Effector memory CD4-positive, alpha-beta T cell (primary cell): ENCODE data around the gene PPCDC.

Source experiments
- DNase-seq, 3 donors: peaks; one replicate each; pipeline ENCODE4 v3.0.0-alpha.2; 2020
- H3K27ac ChIP-seq: 2 replicates; pipeline ENCODE4 v1.7.0; 2013; ENCODE audit warnings: mild to moderate bottlenecking, low read length, moderate library complexity; ENCODE audit not compliant: insufficient read depth, poor library complexity, severe bottlenecking
- H3K27me3 ChIP-seq: replicated peaks from 2 replicates; pipeline ENCODE4 v1.7.0; 2013; ENCODE audit warnings: mild to moderate bottlenecking, low read length; ENCODE audit not compliant: insufficient read depth, control insufficient read depth, poor library complexity, severe bottlenecking
- H3K36me3 ChIP-seq: 2 replicates; pipeline ENCODE4 v1.7.0; 2013; ENCODE audit warnings: mild to moderate bottlenecking, low read length, moderate library complexity; ENCODE audit not compliant: control insufficient read depth, insufficient read depth
- H3K4me1 ChIP-seq: 2 replicates; pipeline ENCODE4 v1.7.0; 2013; ENCODE audit warnings: low read length, mild to moderate bottlenecking; ENCODE audit not compliant: control insufficient read depth, insufficient read depth, poor library complexity, severe bottlenecking
- H3K4me3 ChIP-seq: 2 replicates; pipeline ENCODE4 v1.7.0; 2013; ENCODE audit warnings: low read length, low read depth, mild to moderate bottlenecking; ENCODE audit not compliant: insufficient read depth, poor library complexity, severe bottlenecking
- H3K9me3 ChIP-seq: 2 replicates; pipeline ENCODE4 v1.7.0; 2013; ENCODE audit warnings: mild to moderate bottlenecking, low read length, moderate library complexity; ENCODE audit not compliant: control insufficient read depth

The PPCDC gene

GRCh38 chr15:74994236-74994635 lies 29.2 kb upstream of the PPCDC start:
- Histone ChIP-seq H3K36me3 (no peaks in the 10 kb centered on the region), H3K27ac (no peak overlapping the region), H3K27me3 (peaks cover 14% of the 10 kb centered on the region), H3K4me1 (peaks cover 8% of the 10 kb centered on the region), H3K9me3 (no peaks in the 10 kb centered on the region), H3K4me3 (no peak overlapping the region)
- no peak for DNase-seq

DNA sequence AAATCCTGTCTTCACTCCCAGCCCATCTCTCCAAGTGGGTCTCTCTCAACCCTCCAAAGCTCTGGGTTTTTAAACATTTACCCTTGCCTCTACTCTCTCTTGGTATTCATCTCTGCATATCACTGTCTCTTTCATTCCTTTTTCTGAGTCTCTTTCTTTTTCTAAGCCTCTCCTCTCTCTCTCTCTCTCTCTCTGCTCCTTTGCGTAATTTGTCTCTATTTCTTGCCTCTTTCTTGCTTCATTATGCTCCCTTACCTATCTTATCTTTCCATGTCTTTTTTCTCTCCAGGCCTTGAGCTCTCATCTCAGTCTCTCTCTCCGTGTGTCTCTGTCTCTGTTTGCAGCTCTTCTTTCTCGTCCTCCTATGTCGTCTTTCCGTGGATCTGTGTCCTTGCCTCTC lies 28.7 kb upstream of the PPCDC start:
- Histone ChIP-seq H3K27me3 (peaks cover 15% of the 10 kb centered on the region), H3K9me3 (no peaks in the 10 kb centered on the region), H3K27ac (no peak overlapping the region), H3K4me3 (no peak overlapping the region), H3K4me1 (peaks cover 8% of the 10 kb centered on the region), H3K36me3 (no peaks in the 10 kb centered on the region)
- DNase-seq, result no peak

DNA sequence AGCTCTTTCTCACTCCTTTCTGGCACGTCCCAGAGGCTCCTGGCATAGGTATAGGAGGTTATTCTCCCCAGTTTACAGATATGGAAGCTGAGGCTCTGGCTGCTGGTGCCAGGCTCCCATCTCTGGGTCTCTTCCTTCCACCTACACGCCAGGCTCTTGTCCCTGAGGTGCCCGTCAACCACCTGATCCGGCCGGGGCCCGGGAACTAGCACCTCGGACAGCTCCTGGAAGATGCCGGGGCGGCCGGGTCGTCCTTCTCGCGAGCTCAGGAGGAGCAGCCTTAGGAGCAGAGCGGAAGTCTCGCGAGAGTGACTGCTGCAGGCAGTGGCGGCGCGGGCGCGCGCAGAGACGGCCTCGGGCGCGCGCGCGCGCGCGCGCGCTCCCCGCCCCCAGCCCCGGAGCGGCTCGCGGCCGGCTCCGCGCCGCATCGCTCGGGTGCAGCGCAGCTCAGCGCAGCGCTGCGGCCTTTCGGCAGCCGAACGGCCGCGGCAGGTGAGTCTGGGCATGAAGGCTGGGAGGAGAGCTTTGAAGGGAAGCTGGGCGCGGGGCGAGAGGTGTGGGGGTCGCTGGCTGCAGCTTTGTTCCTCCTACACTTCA lies 28.1 kb upstream of the PPCDC start, which contains the start of gene SCAMP5:
TSS of gene SCAMP5 (plus strand) at position 382 of the 597 bp plus-strand sequence. CDS start 16,277 bp downstream, outside the sequence.
- Histone ChIP-seq H3K36me3 (no peaks in the 10 kb centered on the region), H3K27ac (no peak within 1 kb of the TSS), H3K4me3 (peak within 1 kb of the TSS; percentile 65), H3K4me1 (peaks cover 8% of the 10 kb centered on the region), H3K9me3 (no peaks in the 10 kb centered on the region), H3K27me3 (peaks cover 15% of the 10 kb centered on the region)
- peak; percentile 75 to 86 (median 75) for DNase-seq

DNA sequence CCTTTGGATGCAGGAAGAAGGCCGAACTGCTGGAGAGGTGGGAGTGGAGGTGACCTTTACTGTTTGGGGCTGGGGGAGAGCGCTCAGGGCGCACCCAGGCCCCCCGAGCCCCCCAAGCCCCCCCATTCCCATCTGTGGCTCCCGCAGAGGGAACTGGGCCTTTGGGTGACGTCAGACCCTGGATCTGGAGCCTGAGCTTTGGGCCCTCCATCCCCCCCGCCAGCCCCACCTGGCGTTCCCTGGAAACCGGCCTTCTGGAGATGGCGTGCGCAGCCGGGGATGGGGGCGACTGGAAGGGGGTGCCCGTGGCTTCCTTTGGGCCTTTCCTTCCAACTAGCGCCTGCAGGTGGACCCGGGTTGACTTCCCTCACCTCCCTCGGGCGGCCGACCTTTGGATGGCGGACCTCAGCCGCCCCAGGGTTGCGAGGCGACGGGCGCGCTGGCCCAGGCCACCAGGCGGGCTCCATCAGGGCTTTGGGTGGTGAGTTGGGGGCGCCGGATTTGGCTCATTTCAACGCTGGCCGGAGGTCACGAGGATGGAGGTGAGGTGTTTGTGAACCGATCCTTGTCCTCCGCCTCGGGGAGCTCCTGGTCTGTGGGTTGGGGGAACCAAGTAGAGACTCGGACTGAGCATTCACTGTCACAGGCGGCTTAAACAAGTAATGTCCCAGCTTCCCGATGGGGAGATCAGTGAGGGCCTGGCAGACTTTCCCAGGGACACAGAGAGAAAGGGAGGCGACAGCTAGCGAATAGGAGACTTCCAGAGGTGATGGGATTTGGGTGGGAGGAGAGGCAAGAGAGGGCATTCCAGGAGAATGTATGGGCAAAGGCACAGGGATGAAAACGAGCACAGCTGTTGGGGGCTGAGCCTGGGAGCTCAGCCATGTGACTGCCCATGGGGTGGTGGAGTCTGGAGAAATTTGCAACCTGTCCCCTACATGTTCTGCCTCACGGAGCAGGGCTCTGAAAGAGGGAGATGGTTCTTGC lies 27.3 kb upstream of the PPCDC start:
- Histone ChIP-seq H3K36me3 (no peaks in the 10 kb centered on the region), H3K27me3 (peaks cover 15% of the 10 kb centered on the region), H3K4me3 (peak overlapping the region; percentile 65), H3K9me3 (no peaks in the 10 kb centered on the region), H3K4me1 (peaks cover 8% of the 10 kb centered on the region), H3K27ac (no peak overlapping the region)
- DNase-seq, result no peak

DNA sequence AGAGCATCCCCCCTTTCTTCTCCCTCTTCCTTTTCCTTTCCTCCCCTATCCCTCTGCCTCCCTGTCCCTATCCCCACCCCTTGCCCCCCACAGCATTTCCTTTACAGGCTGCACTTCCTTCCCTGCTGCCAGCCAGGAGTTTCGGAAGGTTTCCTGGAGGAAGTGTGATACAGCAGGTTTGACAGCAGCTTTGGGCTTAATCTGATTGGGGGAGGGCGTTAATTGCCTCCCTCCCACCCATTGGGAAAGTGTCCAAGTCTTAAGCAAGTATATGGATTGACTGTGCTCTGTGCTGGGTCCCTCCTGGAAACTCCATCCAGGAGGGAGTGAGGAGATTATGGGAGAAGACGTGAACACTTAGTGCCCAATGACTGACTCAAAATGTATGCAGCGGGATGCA lies 26.2 kb upstream of the PPCDC start:
- H3K4me3 ChIP-seq, result no peak overlapping the region
- H3K36me3 ChIP-seq, result no peaks in the 10 kb centered on the region
- H3K9me3 ChIP-seq, result no peaks in the 10 kb centered on the region
- peaks cover 8% of the 10 kb centered on the region for H3K4me1 ChIP-seq
- no peak for DNase-seq
- peaks cover 15% of the 10 kb centered on the region for H3K27me3 ChIP-seq
- no peak overlapping the region for H3K27ac ChIP-seq

DNA sequence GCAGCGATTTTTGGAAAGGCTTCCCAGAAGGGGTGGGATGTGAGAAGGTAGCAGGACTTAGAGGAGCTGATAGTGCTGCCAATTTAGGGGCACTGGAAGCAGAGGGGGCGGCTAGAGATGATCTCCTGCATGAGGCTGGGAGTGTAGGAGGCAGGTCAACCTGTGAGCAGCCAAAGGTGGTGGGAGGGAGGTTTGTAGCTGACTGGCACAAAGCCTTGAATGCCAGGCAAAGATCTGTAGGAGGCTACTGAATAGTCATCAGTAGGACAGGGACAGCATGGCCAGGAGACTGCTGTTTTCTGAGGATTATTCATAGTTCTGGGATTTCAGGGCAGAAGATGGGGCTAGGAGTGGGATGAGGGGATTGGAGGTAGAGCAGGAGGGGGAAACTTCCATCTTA lies 25.8 kb upstream of the PPCDC start:
- no peak overlapping the region for H3K4me3 ChIP-seq
- H3K27ac ChIP-seq, result no peak overlapping the region
- no peak for DNase-seq
- H3K36me3 ChIP-seq, result no peaks in the 10 kb centered on the region
- peaks cover 8% of the 10 kb centered on the region for H3K4me1 ChIP-seq
- peaks cover 15% of the 10 kb centered on the region for H3K27me3 ChIP-seq
- H3K9me3 ChIP-seq, result no peaks in the 10 kb centered on the region

DNA sequence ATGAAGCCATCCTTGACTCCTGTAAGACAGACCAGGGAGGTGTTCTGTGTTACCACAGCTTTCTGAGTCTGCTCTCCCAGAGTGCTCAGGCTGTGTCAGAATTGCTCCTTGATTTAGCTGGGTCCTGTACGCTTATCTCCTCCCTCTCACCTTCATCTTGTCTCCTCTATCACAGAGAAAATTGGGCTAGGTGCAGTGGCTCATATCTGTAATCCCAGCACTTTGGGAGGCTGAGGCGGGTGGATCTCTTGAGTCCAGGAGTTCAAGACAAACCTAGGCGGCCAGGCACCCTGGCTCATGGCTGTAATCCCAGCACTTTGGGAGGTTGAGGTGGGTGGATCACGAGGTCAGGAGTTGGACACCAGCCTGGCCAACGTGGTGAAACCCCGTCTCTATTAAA lies 22.1 kb upstream of the PPCDC start:
- no peak overlapping the region for H3K4me3 ChIP-seq
- peaks cover under 1% of the 10 kb centered on the region for H3K4me1 ChIP-seq
- no peaks in the 10 kb centered on the region for H3K9me3 ChIP-seq
- no peak overlapping the region for H3K27ac ChIP-seq
- DNase-seq, result no peak
- peaks cover 15% of the 10 kb centered on the region for H3K27me3 ChIP-seq
- no peaks in the 10 kb centered on the region for H3K36me3 ChIP-seq

- no peak for DNase-seq
- Histone ChIP-seq H3K4me1 (no peaks in the 10 kb centered on the region), H3K36me3 (no peaks in the 10 kb centered on the region), H3K9me3 (no peaks in the 10 kb centered on the region), H3K27ac (no peak overlapping the region), H3K4me3 (no peak overlapping the region), H3K27me3 (peaks cover 7% of the 10 kb centered on the region)
These were observed 21.0 kb upstream of the PPCDC start for GRCh38 chr15:75002398-75002797.

DNA sequence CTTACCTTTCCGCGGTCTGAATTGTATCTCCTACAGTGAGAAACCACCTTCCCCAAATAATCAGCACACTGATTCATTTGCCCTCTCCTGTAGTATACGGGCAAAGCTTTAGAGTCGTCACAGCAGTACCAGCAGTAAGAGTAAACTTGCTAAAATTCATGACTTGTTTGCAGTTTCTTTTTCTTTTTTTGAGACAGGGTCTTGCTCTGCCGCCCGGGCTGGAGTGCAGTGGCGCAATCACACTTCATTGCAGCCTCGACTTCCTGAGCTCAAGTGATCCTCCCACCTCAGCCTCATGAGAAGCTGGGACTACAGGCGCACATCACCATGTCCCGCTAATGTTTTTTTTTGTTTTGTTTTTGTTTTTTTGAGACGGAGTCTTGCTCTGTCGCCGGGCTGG lies 16.2 kb upstream of the PPCDC start:
- Histone ChIP-seq H3K27me3 (no peaks in the 10 kb centered on the region), H3K4me1 (no peaks in the 10 kb centered on the region), H3K9me3 (no peaks in the 10 kb centered on the region), H3K36me3 (no peaks in the 10 kb centered on the region), H3K4me3 (no peak overlapping the region), H3K27ac (no peak overlapping the region)
- no peak for DNase-seq

- DNase-seq, result no peak
- no peaks in the 10 kb centered on the region for H3K27me3 ChIP-seq
- H3K27ac ChIP-seq, result no peak overlapping the region
These were observed 15.2 kb upstream of the PPCDC start for GRCh38 chr15:75008221-75008625.

More at GRCh38 chr15:75008221-75008625, 15.2 kb upstream of the PPCDC start:
- Histone ChIP-seq H3K4me1 (no peaks in the 10 kb centered on the region), H3K36me3 (no peaks in the 10 kb centered on the region), H3K4me3 (no peak overlapping the region), H3K9me3 (no peaks in the 10 kb centered on the region)
